GM12878 (cell line): ENCODE results near the gene FYB1. TPM values are rescaled to one million over a fixed set of nuclear protein-coding genes. Genes with fewer than 3 reads are reported as not detected.

Experiments used
- ATAC-seq: fragments of 200-7000 bp; cut with Tn5 transposase; 3 replicates; pipeline ENCODE4 v1.9.1; 2020; ENCODE audit warnings: mild to moderate bottlenecking, moderate library complexity
- BruUV-seq: library from RNA; stranded (reverse); fragments of 400-500 nt; replicated peaks from 2 replicates; lab custom pipeline; 2021; lab: Mats Ljungman, UMichigan
- CTCF ChIA-PET: fragments of 300-600 bp; sonication (Branson Sonifier 250); formaldehyde crosslinking; extraction: SDS; loops from one replicate; lab custom pipeline; 2021; ENCODE audit warnings: inconsistent platforms; lab: Yijun Ruan, JAX
- POLR2A ChIA-PET: fragments of 350-600 bp; formaldehyde crosslinking; extraction: SDS; loops from one replicate; lab custom pipeline; 2021; ENCODE audit warnings: inconsistent platforms; lab: Charles Lee
- RAD21 ChIA-PET: fragments of 300-600 bp; sonication (Branson Sonifier 250); formaldehyde crosslinking; loops from one replicate; lab custom pipeline; 2023; ENCODE audit warnings: antibody characterized with exemption; ENCODE audit not compliant: unreplicated experiment; lab: Charles Lee
- SMC1A ChIA-PET: fragments of 300-600 bp; sonication (Branson Sonifier 250); formaldehyde crosslinking; loops from one replicate; lab custom pipeline; 2023; ENCODE audit not compliant: unreplicated experiment, uncharacterized antibody; lab: Charles Lee
- DNase-seq: peaks from one replicate; pipeline ENCODE4 v3.0.0-alpha.2; 2011; ENCODE audit warnings: low read depth, low spot score
- FAIRE-seq: peaks from 3 replicates; lab custom pipeline; 2011; peaks lifted over from hg19 to GRCh38; lab: Jason Lieb, UNC
- H2AFZ ChIP-seq: 2 replicates; pipeline ENCODE4 v1.6.0; 2011; ENCODE audit warnings: low read depth, low read length, control low read depth; ENCODE audit not compliant: control insufficient read depth
- H3K27ac ChIP-seq: 2 replicates; pipeline ENCODE4 v1.5.1; 2011; ENCODE audit warnings: control low read depth; ENCODE audit not compliant: control insufficient read depth, insufficient read depth
- H3K27me3 ChIP-seq, 2 experiments: replicated peaks in 1 of 2; 2 replicates each; pipeline versions ENCODE4 v1.6.0 to v1.6.1; 2011; ENCODE audit warnings: low read length in 1 of 2; ENCODE audit not compliant: control insufficient read depth in 2 of 2, insufficient read depth in 2 of 2
- H3K36me3 ChIP-seq, 2 experiments: 2 replicates each; pipeline ENCODE4 v1.5.1; 2011; ENCODE audit warnings: low read length in 1 of 2; ENCODE audit not compliant: control insufficient read depth in 2 of 2, insufficient read depth in 2 of 2
- H3K4me1 ChIP-seq: 2 replicates; pipeline ENCODE4 v1.6.1; 2011; ENCODE audit warnings: mild to moderate bottlenecking, low read length, moderate library complexity, mixed read lengths; ENCODE audit not compliant: control insufficient read depth, insufficient read depth
- H3K4me2 ChIP-seq: 2 replicates; pipeline ENCODE4 v1.6.0; 2011; ENCODE audit warnings: control low read depth; ENCODE audit not compliant: control insufficient read depth, insufficient read depth
- H3K4me3 ChIP-seq: fragments of 200-600 bp; sonication (generic); 2 replicates; pipeline ENCODE4 v1.5.1; 2016
- H3K79me2 ChIP-seq: 2 replicates; pipeline ENCODE4 v1.6.0; 2011; ENCODE audit warnings: low read length; ENCODE audit not compliant: control insufficient read depth, insufficient read depth
- H3K9ac ChIP-seq: 2 replicates; pipeline ENCODE4 v1.8.0; 2011; ENCODE audit warnings: low read length, control low read depth, mixed read lengths; ENCODE audit not compliant: control insufficient read depth, insufficient read depth
- H3K9me3 ChIP-seq: replicated peaks from 3 replicates; pipeline ENCODE4 v1.5.1; 2011; ENCODE audit warnings: mild to moderate bottlenecking, low read length; ENCODE audit not compliant: control insufficient read depth, insufficient read depth
- H4K20me1 ChIP-seq: 2 replicates; pipeline ENCODE4 v1.6.0; 2011; ENCODE audit not compliant: control insufficient read depth, insufficient read depth
- CBX3 ChIP-seq: fragments of 200-600 bp; sonication (generic); IDR thresholded peaks from 2 replicates; pipeline ENCODE4 v1.6.1; 2016; ENCODE audit warnings: low read depth, borderline replicate concordance
- CHD1 ChIP-seq: IDR thresholded peaks from 2 replicates; pipeline ENCODE4 v1.6.1; 2012; ENCODE audit warnings: low read depth, low read length, improper control_type of control experiment
- ETV6 ChIP-seq, 2 experiments: fragments of 450-650 bp in 1 of 2; IDR thresholded peaks in 1 of 2; conservative IDR thresholded peaks in 1 of 2; 2 replicates each; pipeline ENCODE4 v1.6.1; 2014; ENCODE audit warnings: antibody characterized with exemption in 1 of 2, borderline replicate concordance in 1 of 2, low read depth in 1 of 2, mild to moderate bottlenecking in 1 of 2, moderate library complexity in 1 of 2
- EZH2 ChIP-seq: IDR thresholded peaks from 2 replicates; pipeline ENCODE4 v1.6.1; 2012; ENCODE audit warnings: low read depth, mild to moderate bottlenecking, control low read depth, inconsistent platforms, low read length, borderline replicate concordance; ENCODE audit not compliant: control insufficient read depth
- KDM1A ChIP-seq: fragments of 200-600 bp; sonication (generic); IDR thresholded peaks from 2 replicates; pipeline ENCODE4 v1.6.1; 2016; ENCODE audit warnings: borderline replicate concordance
- KLF5 ChIP-seq: fragments of 450-650 bp; IDR thresholded peaks from 2 replicates; pipeline ENCODE4 v1.6.1; 2014; ENCODE audit warnings: mild to moderate bottlenecking; ENCODE audit not compliant: partially characterized antibody
- MAX ChIP-seq: IDR thresholded peaks from 2 replicates; pipeline ENCODE4 v1.6.1; 2012; ENCODE audit warnings: low read depth, low read length, improper control_type of control experiment
- MTA2 ChIP-seq: fragments of 450-650 bp; IDR thresholded peaks from 2 replicates; pipeline ENCODE4 v1.6.1; 2016; ENCODE audit warnings: low read depth, mild to moderate bottlenecking, moderate library complexity
- TARDBP ChIP-seq: IDR thresholded peaks from 2 replicates; pipeline ENCODE4 v1.6.1; 2016; ENCODE audit warnings: borderline replicate concordance
- WGBS: methylation state at CpG from one replicate; pipeline ENCODE4 v1.1.6; 2016; ENCODE audit warnings: low lambda C conversion rate; ENCODE audit not compliant: insufficient replicate concordance, insufficient coverage; ENCODE audit errors: missing lambda C conversion rate; 5-methylcytosine and 5-hydroxymethylcytosine counted together
- in situ Hi-C: fragments of 300-500 bp; cut with MboI; formaldehyde crosslinking; loops from 9 replicates; pipeline ENCODE4 v1.14.3; 2018; ENCODE audit warnings: mixed read lengths
- intact Hi-C: fragments of 100-400 bp; cut with micrococcal nuclease; formaldehyde crosslinking; loops from one replicate; pipeline ENCODE4 v1.14.2; 2022; ENCODE audit not compliant: unreplicated experiment
- polyA plus RNA-seq, 11 experiments: library from polyadenylated mRNA; depleted of rRNA in 4 of 11; unstranded in 6 of 11; stranded (reverse) in 5 of 11; fragments of >200 nt; fragmentation: Nextera tagmentation in 4 of 11; fragmentation: Illumina TruSeq in 1 of 11; extraction: Ambion mirVana in 4 of 11; extraction: Trizol in 1 of 11; gene quantifications; 1 replicate in 1 of 11; 2 replicates in 10 of 11; pipeline versions ENCODE4 v1.2.1 to v1.2.3, GENCODE V29; 2011 to 2016; ENCODE audit warnings: inconsistent platforms in 2 of 11, missing spikeins in 2 of 11, low read depth in 1 of 11
- total RNA-seq, 4 experiments: library from RNA; depleted of rRNA in 3 of 4; stranded (reverse); fragments of >200 nt in 3 of 4; fragmentation: Illumina TruSeq in 1 of 4; extraction: Trizol in 1 of 4; gene quantifications; 2 replicates each; pipeline versions ENCODE4 v1.2.1 to v1.2.3, GENCODE V29; 2013 to 2021

The FYB1 gene
- total and polyA plus RNA-seq, 10 of the 15 experiments (the other 5 are each of a cell fraction or from before 2014, with no cell fraction given) = 0.06 to 4.3 (median 0.25) TPM; not detected in 2

- no peak for FAIRE-seq
- TF ChIP-seq ETV6 (conservative IDR thresholded peaks at IDR 0.05 in 1 of 2, IDR thresholded peaks at IDR 0.05 in 1 of 2; ENCODE audit: borderline replicate concordance in 1 of 2, low read depth in 1 of 2) (no peak), CHD1 (no peak), MTA2 (no peak), EZH2 (no peak), KLF5 (no peak), TARDBP (no peak), CBX3 (no peak), KDM1A (no peak), MAX (no peak)
Observed at GRCh38 chr5:39104221-39104620, 115.1 kb downstream of the FYB1 start.

More at GRCh38 chr5:39104221-39104620, 115.1 kb downstream of the FYB1 start:
- in situ Hi-C loops (no loop called here), intact Hi-C loops (no loop called here)
- H3K27ac ChIP-seq = no peak overlapping the region
- no peaks in the 10 kb centered on the region for H3K27me3 ChIP-seq
- DNase-seq = no peak
- ATAC-seq = no peak
- H2AFZ ChIP-seq = no peak overlapping the region
- no TSS peak for BruUV-seq
- RAD21 ChIA-PET = interaction anchor here (1.1 kb wide), 1 partner anchor 23 kb away, joined by 3 read pairs; no protein-coding TSS in a partner anchor
- no peak overlapping the region for H3K4me3 ChIP-seq
- WGBS = 23% methylated on average over 1 of the region's 1 CpG
- POLR2A ChIA-PET = no interaction called here
- no peaks in the 10 kb centered on the region for H4K20me1 ChIP-seq
- SMC1A ChIA-PET = interaction anchor here (3.6 kb wide), 1 partner anchor 24 kb away, joined by 12 read pairs; no protein-coding TSS in a partner anchor
- no peaks in the 10 kb centered on the region for H3K79me2 ChIP-seq
- H3K4me2 ChIP-seq = no peak overlapping the region
- no peak overlapping the region for H3K9ac ChIP-seq
- H3K9me3 ChIP-seq = no peaks in the 10 kb centered on the region
- no peaks in the 10 kb centered on the region for H3K36me3 ChIP-seq
- H3K4me1 ChIP-seq = no peaks in the 10 kb centered on the region
- CTCF ChIA-PET = interaction anchor here (0.8 to 1.5 kb wide), 2 partner anchors 23 to 179 kb away, joined by 4 to 5 read pairs; no protein-coding TSS in a partner anchor
